Lower leg skin (tissue), 3 donors: ENCODE measurements around the gene SFTPD.

ENCODE experiments used
- CTCF ChIP-seq, 3 donors: fragments of 450-650 bp; IDR thresholded peaks; one replicate each; pipeline ENCODE4 v1.5.1; 2016; ENCODE audit warnings: antibody characterized with exemption in 3 of 3, mild to moderate bottlenecking in 3 of 3, moderate library complexity in 2 of 3
- POLR2A ChIP-seq, 2 donors: fragments of 450-650 bp; IDR thresholded peaks; one replicate each; pipeline ENCODE4 v1.6.1; 2016 to 2017; ENCODE audit warnings: antibody characterized with exemption in 2 of 2, mild to moderate bottlenecking in 1 of 2, moderate library complexity in 1 of 2

GRCh38 chr10:79939969-79940368 lies 8.9 kb downstream of the SFTPD start:
- TF ChIP-seq CTCF (IDR thresholded peaks at IDR 0.05), result no peak
- TF ChIP-seq POLR2A (IDR thresholded peaks at IDR 0.05), result no peak
